ENCODE data around the gene MCTP2. TPM values are rescaled to one million over a fixed set of nuclear protein-coding genes. Genes with fewer than 3 reads are reported as not detected.

MCTP2 gene, protein sequence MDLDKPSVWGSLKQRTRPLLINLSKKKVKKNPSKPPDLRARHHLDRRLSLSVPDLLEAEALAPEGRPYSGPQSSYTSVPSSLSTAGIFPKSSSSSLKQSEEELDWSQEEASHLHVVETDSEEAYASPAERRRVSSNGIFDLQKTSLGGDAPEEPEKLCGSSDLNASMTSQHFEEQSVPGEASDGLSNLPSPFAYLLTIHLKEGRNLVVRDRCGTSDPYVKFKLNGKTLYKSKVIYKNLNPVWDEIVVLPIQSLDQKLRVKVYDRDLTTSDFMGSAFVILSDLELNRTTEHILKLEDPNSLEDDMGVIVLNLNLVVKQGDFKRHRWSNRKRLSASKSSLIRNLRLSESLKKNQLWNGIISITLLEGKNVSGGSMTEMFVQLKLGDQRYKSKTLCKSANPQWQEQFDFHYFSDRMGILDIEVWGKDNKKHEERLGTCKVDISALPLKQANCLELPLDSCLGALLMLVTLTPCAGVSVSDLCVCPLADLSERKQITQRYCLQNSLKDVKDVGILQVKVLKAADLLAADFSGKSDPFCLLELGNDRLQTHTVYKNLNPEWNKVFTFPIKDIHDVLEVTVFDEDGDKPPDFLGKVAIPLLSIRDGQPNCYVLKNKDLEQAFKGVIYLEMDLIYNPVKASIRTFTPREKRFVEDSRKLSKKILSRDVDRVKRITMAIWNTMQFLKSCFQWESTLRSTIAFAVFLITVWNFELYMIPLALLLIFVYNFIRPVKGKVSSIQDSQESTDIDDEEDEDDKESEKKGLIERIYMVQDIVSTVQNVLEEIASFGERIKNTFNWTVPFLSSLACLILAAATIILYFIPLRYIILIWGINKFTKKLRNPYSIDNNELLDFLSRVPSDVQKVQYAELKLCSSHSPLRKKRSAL
- polyA plus RNA-seq (2012; ENCODE audit: missing spikeins), result 0.32 TPM

DNA sequence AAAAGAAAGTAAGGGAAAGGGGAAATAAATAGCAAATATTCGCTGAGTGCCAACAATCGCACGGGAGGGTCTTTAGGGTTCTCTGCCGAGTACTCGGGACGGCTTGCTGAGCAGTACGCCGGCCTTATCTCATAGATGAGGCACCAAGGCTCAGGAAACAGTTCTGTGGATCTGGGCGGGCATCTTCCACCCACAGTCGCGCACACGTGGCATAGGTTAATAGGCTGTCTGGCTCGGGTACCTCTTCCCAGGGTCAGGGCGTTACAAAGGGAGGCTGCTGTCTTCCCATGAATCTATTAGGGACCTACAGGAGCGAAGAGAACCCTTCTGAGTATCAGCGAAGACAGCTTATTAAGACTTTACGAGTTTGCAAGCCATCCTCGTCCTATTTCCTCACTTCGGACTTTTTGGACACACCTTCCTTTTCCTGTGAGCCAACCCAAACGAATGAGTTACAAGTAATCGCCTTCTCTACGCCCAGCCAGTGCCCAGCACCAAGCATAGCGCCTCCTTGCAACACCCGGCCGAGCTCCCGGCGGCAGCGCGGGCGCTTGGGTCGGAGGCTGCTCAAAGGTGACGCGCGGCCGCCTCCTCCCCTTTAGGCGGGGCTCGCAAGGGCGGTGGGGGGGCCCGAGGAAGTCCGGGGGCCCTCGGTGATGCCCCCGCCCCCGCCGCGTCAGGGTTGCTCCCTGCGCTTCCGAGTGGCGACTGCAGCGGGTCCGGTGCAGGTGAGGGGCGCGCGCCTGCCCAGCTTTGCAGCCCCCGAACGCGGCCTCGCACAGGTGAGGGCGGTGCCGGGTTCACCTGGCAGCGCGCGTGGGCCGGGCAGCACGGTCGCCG, at the start of gene MCTP2:
TSS of gene MCTP2 (plus strand) at position 679 of the 840 bp plus-strand sequence. CDS start 66,705 bp downstream, outside the sequence.
- DNase-seq (ENCODE audit: insufficient read length) (no peak), FAIRE-seq (no peak)
- TF ChIP-seq POLR2AphosphoS5 (IDR thresholded peaks at IDR 0.05; ENCODE audit: low read depth, low read length) (no peak), POLR2A (IDR thresholded peaks at IDR 0.05; ENCODE audit: low read depth, low read length) (no peak), TAF1 (IDR thresholded peaks at IDR 0.05; ENCODE audit: borderline replicate concordance, low read depth, low read length) (no peak)

GRCh38 chr15:94182883-94183282, 48.5 kb upstream of the MCTP2 start:
- FAIRE-seq, result no peak
- DNase-seq (ENCODE audit: insufficient read length), result no peak
- TF ChIP-seq TAF1 (IDR thresholded peaks at IDR 0.05; ENCODE audit: borderline replicate concordance, low read depth, low read length), result no peak
- TF ChIP-seq POLR2AphosphoS5 (IDR thresholded peaks at IDR 0.05; ENCODE audit: low read depth, low read length), result no peak
- TF ChIP-seq POLR2A (IDR thresholded peaks at IDR 0.05; ENCODE audit: low read depth, low read length), result no peak

DNA sequence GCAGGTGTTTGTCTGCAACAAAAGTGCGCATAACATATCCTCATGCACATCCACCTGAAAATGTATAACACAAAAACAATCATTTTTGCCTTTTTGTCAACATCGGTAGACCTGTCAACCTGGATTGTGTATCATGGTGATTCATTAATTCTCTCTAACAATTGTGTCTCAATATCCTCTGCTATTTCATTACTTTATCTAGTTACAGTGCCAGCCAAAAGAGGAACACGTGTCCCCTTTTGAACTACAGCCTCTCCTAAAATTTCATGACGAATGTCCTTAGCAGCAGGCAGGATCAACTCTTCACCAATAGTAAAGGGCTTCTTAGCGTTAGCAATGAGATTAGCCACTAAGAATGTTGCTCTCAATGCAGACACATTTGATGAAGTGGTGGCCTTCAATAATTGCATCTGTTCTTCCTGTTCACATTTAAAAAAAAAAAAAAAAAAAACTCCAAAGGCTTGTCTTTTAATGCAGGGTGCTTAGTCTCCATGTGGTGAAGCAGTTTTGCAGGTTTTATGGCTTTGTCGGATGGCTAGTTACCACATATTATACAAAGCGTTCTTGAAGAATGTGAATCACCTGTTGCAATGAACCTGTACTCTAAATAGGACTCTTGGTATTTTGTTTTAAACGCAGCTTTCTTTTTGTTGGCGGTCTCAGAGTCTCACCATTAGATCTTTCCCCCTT, 45.7 kb upstream of the MCTP2 start:
- no peak for FAIRE-seq
- TF ChIP-seq POLR2A (IDR thresholded peaks at IDR 0.05; ENCODE audit: low read depth, low read length), result no peak
- TF ChIP-seq TAF1 (IDR thresholded peaks at IDR 0.05; ENCODE audit: borderline replicate concordance, low read depth, low read length), result no peak
- TF ChIP-seq POLR2AphosphoS5 (IDR thresholded peaks at IDR 0.05; ENCODE audit: low read depth, low read length), result no peak
- no peak for DNase-seq (ENCODE audit: insufficient read length)

DNA sequence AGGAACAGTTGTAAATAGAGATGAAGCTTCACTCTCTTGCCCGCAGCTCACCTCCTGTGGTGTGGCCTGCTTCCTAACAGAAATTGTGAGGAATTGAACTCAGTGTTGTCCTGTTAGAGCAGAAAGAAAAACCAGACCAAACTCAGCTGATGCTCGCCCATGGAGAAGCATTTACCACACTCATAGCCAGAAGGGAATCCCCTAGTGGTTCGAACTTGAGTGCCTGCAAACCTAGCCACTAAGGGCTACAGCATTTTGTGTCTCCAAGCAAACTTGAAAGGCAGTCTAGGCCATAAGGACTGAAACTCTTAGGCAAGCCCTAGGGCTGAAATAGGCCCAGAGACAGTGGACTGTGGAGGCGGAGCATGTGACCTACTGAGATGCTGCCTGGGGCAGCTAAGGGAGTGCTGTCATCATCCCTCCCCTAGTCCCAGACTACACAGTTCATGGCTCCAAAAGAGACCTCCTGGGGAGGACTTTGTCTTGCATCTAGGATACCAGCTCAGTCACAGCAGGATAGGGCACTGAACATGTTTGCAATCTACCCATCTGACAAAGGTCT, 44.5 kb upstream of the MCTP2 start:
- FAIRE-seq (no peak), DNase-seq (ENCODE audit: insufficient read length) (no peak)
- no peak for TF ChIP-seq TAF1 (IDR thresholded peaks at IDR 0.05; ENCODE audit: borderline replicate concordance, low read depth, low read length)
- no peak for TF ChIP-seq POLR2AphosphoS5 (IDR thresholded peaks at IDR 0.05; ENCODE audit: low read depth, low read length)
- TF ChIP-seq POLR2A (IDR thresholded peaks at IDR 0.05; ENCODE audit: low read depth, low read length), result no peak

- DNase-seq (ENCODE audit: insufficient read length) (no peak), FAIRE-seq (no peak)
- TF ChIP-seq TAF1 (IDR thresholded peaks at IDR 0.05; ENCODE audit: borderline replicate concordance, low read depth, low read length) (no peak), POLR2AphosphoS5 (IDR thresholded peaks at IDR 0.05; ENCODE audit: low read depth, low read length) (no peak)
Observed at GRCh38 chr15:94193906-94194305, 37.5 kb upstream of the MCTP2 start.

DNA sequence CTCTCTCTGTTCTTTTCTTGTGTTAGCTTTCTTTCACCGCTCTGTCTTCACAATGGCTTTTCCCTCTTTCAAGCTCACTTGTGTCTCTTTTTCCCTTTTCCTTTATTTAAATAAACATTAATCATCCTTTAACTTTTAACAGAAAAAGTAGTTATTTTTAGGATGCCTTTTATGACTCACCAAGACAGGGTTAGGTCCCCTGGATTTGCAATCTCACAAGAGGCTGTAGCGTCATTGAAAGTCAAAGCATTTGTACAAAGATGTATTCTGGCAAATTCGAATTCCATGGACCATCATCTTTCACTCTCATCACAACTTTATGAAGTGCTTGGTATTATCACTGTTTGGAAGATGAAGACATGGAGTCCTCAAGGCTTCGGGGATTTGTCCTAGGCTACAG, 34.8 kb upstream of the MCTP2 start:
- TF ChIP-seq TAF1 (IDR thresholded peaks at IDR 0.05; ENCODE audit: borderline replicate concordance, low read depth, low read length) (no peak), POLR2A (IDR thresholded peaks at IDR 0.05; ENCODE audit: low read depth, low read length) (no peak), POLR2AphosphoS5 (IDR thresholded peaks at IDR 0.05; ENCODE audit: low read depth, low read length) (no peak)
- FAIRE-seq (no peak), DNase-seq (ENCODE audit: insufficient read length) (no peak)

DNA sequence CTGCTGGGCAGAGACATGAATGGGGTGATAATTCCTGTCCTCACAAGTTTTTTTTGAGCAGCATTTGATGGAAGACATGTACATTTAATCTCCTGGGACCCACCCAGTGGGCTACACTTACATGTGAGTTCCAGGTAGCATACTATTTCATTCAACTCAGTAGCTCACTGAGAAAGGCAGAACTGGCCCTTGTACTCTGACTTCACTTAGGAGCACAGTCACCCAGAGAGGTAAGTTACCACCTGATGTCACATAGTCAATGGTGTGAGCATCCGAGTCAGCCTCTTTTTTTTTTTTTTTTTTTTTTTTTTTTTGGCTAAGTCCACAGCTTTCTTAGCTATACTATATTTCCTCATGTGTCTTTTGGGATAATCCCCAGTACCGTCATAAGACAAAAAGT, 32.7 kb upstream of the MCTP2 start:
- no peak for DNase-seq (ENCODE audit: insufficient read length)
- no peak for FAIRE-seq
- TF ChIP-seq POLR2A (IDR thresholded peaks at IDR 0.05; ENCODE audit: low read depth, low read length) (no peak), TAF1 (IDR thresholded peaks at IDR 0.05; ENCODE audit: borderline replicate concordance, low read depth, low read length) (no peak), POLR2AphosphoS5 (IDR thresholded peaks at IDR 0.05; ENCODE audit: low read depth, low read length) (no peak)

DNA sequence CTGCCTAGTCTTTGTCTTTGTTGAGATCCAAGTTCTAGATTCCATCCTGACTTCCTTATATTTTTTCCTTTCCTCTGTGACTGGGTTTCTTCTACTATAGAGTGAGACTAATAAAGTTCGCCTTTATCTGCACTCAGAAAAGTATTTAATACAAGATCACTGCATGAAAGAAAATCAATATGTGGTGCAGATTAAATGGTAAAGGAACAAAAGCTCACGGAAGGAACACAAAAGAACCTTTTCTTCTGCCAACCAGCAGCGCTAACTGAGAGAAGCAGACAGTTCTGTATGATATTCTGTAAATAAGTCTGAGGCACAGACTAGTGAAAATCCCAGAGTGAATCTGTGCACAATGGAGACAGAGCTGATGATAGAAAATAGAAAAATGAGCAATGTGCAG, 31.6 kb upstream of the MCTP2 start:
- TF ChIP-seq POLR2AphosphoS5 (IDR thresholded peaks at IDR 0.05; ENCODE audit: low read depth, low read length), result no peak
- TF ChIP-seq POLR2A (IDR thresholded peaks at IDR 0.05; ENCODE audit: low read depth, low read length), result no peak
- no peak for TF ChIP-seq TAF1 (IDR thresholded peaks at IDR 0.05; ENCODE audit: borderline replicate concordance, low read depth, low read length)
- DNase-seq (ENCODE audit: insufficient read length), result no peak
- FAIRE-seq, result no peak

GRCh38 chr15:94203306-94203705, 28.1 kb upstream of the MCTP2 start:
- TF ChIP-seq POLR2AphosphoS5 (IDR thresholded peaks at IDR 0.05; ENCODE audit: low read depth, low read length) (no peak), TAF1 (IDR thresholded peaks at IDR 0.05; ENCODE audit: borderline replicate concordance, low read depth, low read length) (no peak), POLR2A (IDR thresholded peaks at IDR 0.05; ENCODE audit: low read depth, low read length) (no peak)
- DNase-seq (ENCODE audit: insufficient read length) (no peak), FAIRE-seq (no peak)

DNA sequence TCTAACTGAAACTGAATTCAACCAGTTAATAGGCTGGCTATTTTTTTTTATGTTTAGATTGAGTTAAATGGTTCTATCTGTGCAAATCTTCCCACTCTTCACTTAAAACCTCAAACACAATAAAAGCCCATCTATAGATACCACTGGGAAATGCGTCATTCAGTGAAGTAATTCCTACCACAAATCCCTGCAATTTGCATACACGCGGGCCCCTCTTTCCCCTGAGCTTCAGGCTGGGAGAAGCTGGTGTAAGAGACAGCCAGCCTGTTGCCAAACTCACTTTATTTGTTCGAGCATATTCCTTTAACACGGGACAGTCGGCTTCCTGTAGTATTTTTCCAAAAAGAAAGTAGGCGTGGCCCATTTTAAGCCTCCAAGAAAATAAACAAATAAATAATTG, 26.0 kb upstream of the MCTP2 start:
- TF ChIP-seq POLR2A (IDR thresholded peaks at IDR 0.05; ENCODE audit: low read depth, low read length), result no peak
- TF ChIP-seq TAF1 (IDR thresholded peaks at IDR 0.05; ENCODE audit: borderline replicate concordance, low read depth, low read length), result no peak
- no peak for DNase-seq (ENCODE audit: insufficient read length)
- no peak for FAIRE-seq

All from GM12892 (cell line).